DMS79 (cell line): ENCODE data around the gene PDE10A.
"Not testable (repeated sequence)": the region's sequence is repeated elsewhere in the genome, so short reads cannot be mapped to it uniquely, and the experiment has no call there.

Source experiments
- DNase-seq: peaks from one replicate; lab custom pipeline; 2025; lab: John Stamatoyannopoulos, UW

PDE10A gene

GRCh38 chr6:165624871-165625639 lies 38.0 kb downstream of the PDE10A start:
- no peak for DNase-seq

DNA sequence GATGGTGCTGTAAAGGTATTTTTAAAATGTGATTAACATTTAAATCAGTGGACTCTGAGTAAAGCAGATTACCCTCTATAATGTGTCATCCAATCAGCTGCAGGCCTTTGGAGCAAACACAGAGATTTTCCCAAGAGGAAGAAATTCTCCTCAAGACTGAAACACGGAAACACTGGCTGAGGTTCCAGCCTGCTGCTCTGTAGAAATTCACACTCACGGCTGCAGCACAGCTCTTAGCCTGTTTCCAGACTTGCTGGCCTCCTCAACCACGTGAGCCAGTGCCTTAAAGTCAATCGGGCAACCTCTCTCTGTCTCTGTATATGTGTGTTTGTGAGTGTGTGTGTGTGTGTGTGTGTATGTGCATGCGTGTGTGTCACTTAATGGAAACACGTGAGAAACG lies 41.1 kb downstream of the PDE10A start:
- no peak for DNase-seq

DNA sequence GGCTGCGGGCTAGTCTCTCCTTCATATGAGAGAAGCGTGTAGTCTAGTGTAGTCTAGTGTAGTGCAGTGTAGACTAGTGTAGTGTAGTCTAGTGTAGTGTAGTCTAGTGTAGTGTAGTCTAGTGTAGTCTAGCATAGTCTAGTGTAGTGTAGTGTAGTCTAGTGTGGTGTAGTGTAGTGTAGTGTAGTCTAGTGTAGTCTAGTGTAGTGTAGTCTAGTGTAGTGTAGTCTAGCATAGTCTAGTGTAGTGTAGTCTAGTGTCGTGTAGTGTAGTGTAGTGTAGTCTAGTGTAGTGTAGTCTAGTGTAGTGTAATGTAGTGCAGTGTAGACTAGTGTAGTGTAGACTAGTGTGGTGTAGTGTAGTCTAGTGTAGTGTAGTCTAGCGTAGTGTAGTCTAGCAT lies 44.1 kb downstream of the PDE10A start:
- DNase-seq, result not testable (repeated sequence)

- no peak for DNase-seq
Measured at GRCh38 chr6:165618241-165618640, 44.8 kb downstream of the PDE10A start.

DNA sequence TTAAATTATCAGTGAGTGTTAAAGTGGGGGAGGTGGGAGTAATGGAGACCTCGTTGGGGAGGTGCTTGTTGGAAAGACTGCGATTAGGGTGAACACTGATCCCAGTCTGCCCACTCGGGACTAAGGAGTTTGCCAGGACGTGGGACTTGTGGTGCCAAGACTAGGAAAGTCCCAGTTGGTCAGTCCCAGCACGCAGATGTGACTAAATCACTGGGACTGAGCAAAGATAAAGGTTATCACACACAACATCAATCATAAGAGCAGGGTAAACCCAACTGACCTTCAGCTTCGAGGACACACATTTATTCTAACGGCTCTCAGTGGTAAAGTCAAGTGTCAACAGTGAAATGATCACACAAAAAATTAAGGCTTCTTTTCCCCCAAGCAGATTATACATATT lies 45.5 kb downstream of the PDE10A start:
- DNase-seq, result no peak

DNA sequence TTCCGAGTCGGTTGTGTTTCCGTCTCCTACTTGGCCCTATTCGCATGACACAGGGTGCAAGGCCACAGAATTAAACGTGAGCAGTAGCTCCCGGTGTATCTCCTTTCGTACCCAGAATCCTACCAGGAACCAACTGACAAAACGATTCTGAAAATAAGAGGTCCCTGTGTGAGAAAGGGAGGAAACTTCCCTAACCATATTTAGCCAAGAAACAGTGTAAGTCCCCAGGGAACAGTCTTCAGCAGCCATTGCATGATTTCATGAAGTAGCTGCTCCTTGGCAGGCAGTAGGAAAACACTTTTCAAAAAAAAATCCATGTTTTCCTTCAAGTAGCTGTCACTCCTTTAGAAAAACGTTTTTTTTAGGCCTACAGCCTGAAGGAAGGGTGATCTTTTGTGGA lies 46.9 kb downstream of the PDE10A start:
- DNase-seq, result no peak

DNA sequence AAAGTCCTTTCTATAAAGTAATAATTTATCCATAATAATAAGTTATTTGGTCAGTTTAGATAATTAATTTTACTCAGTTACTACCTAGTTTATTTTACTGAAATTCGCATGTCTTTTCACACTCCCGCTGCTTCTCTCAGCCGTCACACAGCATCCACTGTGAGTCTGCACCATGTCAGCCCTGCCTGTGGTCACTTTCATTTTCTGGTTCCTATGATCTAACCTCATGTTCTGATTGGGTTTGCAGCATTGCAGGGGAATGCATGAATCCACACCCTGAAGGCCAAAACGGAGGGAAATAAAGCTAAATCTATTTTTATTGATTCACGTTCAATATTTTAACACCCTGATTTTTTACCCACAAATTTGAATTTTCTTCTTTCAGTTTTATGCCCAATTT lies 47.4 kb downstream of the PDE10A start:
- DNase-seq, result no peak

- DNase-seq, result no peak
Measured at GRCh38 chr6:165611294-165611693, 51.7 kb downstream of the PDE10A start.

DNA sequence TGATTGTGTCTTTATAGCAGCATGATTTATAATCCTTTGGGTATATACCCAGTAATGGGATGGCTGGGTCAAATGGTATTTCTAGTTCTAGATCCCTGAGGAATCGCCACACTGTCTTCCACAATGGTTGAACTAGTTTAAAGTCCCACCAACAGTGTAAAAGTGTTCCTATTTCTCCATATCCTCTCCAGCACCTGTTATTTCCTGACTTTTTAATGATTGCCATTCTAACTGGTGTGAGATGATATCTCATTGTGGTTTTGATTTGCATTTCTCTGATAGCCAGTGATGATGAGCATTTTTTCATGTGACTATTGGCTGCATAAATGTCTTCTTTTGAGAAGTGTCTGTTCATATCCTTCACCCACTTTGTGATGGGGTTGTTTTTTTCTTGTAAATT lies 54.5 kb downstream of the PDE10A start:
- DNase-seq, result not testable (repeated sequence)

GRCh38 chr6:165606740-165607008 lies 56.4 kb downstream of the PDE10A start:
- DNase-seq, result no peak

- no peak for DNase-seq
Measured at GRCh38 chr6:165605901-165606739, 56.9 kb downstream of the PDE10A start.

DNA sequence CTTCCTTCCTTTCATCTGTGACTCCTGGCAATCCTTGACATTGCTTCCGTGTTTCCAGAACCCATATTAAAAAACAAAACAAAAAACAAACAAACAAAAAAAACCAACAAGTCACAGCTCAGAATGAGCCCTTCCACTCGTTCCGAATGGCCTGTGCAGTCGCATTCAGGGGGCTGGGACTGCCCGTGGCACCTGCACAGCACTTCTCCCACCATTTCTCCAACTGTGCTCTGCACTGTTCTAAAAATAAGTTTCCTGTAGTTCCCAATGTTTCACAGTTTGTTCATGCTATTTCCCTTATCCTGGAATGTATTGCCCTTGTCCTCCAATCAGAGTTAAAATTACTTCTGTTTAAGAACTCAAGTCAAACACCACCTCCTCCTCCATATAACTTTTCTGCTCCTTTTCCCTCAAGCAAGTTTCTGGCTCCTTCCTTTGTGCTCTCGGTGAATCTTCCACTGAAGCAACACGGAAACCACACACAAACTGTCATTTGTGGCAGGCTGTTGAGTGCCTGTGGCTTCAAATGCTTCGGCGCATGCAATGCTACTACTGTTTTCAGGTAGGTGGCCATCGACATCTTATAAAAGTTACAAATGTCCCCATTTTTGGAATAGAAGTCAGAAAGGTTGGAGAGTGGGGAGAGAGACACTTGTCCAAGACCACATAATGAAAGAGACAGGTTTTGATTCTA lies 57.7 kb downstream of the PDE10A start:
- DNase-seq, result no peak

DNA sequence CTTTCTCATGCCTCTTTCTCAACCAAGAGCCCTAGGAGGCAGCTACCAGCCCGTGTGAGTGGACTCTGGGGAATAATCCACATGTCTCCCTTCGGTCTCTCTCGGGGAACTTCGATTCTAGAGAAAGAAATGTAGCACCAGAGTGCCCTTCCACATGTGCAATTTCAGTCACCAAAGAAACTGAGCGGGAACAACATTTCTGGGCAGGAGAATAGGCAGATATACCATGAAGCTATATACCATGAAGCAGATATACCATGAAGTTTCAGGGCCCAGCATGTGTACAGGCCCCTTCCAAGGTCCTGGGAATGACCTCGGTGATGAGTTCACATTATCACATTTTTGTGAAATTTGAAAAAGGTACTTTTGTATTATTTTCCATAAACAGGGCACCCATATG lies 60.8 kb downstream of the PDE10A start:
- no peak for DNase-seq

DNA sequence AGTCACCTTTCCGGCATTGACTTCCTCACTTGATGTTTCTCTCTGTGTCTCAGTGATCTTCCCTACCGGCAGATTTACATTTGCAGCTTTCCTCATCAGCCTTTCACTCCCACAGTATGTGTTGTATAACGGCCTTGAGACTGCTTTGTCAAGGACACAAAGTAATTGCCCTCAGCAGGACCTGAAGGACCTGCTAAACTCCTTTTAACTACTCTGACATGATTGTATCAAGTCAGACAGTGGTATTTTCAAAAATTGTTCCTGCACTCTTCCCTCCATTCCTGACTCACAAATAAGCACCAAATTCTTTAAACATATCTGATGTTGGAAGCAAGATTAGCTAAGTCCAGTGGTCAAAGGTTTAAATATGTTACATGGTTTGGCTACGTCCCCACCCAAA lies 62.4 kb downstream of the PDE10A start:
- DNase-seq, result no peak

GRCh38 chr6:165599596-165600487 lies 63.2 kb downstream of the PDE10A start:
- no peak for DNase-seq

DNA sequence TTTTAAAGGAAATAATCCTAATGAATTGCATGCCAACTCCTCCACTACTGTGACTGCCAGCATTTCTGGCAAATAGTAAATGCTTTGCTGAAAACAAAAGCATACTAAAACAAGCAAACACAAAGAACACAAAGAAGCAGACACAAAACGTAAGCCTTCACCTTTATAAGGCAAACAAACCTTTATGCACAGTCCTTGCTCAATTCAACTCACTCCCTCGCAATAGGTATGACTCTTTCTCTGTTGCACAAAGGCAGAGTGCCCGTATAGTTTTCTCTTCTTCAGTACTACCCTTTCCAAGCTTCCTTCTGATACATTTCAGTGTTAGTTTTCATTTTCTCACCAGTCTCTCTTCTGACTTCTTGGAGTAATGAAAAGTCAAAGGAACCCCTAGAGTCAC lies 63.9 kb downstream of the PDE10A start:
- DNase-seq, result no peak

DNA sequence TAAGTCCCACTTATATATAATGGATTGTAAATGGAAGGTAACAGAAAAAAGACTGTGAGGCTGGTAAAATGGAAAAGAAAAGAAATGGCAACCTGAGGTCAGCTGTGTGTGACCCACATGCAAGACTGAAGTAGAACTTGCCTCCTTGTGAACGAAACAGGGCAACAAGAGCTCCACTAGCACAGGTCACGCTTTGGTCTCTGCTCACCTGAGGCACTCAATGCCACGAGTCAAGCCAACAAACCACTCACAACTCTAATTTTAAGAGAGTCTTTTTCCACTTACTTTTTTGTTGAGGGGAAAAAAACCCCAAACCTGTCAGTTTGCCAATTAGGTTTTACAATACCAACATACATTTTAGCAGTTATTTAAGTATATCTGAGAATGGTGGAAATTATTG lies 65.2 kb downstream of the PDE10A start:
- no peak for DNase-seq

- no peak for DNase-seq
Measured at GRCh38 chr6:165594584-165595333, 68.3 kb downstream of the PDE10A start.

- not testable (repeated sequence) for DNase-seq
Measured at GRCh38 chr6:165592947-165593346, 70.1 kb downstream of the PDE10A start.

DNA sequence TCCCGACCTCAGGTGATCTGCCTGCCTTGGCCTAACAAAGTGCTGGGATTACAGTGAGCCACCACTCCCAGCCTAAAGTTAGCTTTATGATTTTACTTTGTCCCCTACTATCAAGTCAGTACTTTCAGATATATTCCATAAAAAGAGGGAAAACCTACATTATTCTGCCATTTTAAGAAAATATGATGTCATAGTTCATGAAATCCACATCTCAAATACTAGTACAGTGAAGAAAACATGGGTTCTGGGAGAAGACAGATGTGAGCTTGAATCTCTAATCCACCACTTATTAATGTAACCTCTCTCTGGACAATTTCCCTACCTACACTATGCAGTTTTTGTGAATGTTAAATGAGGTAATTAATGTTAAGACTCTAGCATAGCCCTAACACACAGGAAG lies 74.5 kb downstream of the PDE10A start:
- no peak for DNase-seq

- no peak for DNase-seq
Measured at GRCh38 chr6:165587206-165587605, 75.8 kb downstream of the PDE10A start.
